ENCODE data around the gene RRM2.

DNA sequence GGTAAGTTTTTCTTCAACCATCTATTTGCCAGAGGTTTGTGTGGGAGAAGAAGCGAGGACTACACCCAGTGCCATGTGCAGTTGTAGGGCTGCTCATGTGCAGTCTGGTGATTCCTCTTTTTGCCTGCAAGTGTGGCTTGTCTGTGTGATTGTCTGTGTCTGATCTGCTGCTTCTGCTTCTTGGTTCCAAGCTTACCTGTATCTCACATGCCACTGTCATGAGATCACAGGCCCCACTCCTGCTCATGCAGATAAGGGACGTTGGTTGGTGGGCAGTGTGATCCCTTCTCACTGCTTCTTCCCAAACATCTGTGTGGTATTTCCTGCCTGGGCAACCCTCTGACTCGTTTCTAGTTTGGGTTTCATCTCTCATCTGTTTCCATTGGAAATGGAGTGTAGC lies 27.1 kb downstream of the RRM2 start:
- TF ChIP-seq, protein P1, sequence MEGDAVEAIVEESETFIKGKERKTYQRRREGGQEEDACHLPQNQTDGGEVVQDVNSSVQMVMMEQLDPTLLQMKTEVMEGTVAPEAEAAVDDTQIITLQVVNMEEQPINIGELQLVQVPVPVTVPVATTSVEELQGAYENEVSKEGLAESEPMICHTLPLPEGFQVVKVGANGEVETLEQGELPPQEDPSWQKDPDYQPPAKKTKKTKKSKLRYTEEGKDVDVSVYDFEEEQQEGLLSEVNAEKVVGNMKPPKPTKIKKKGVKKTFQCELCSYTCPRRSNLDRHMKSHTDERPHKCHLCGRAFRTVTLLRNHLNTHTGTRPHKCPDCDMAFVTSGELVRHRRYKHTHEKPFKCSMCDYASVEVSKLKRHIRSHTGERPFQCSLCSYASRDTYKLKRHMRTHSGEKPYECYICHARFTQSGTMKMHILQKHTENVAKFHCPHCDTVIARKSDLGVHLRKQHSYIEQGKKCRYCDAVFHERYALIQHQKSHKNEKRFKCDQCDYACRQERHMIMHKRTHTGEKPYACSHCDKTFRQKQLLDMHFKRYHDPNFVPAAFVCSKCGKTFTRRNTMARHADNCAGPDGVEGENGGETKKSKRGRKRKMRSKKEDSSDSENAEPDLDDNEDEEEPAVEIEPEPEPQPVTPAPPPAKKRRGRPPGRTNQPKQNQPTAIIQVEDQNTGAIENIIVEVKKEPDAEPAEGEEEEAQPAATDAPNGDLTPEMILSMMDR (conservative IDR thresholded peaks at IDR 0.05; ENCODE audit: low read length): no peak
- no peak for TF ChIP-seq EZH2phosphoT487 (IDR thresholded peaks at IDR 0.05; ENCODE audit: borderline replicate concordance)

Data from Loucy (cell line).